Brain pericyte (primary cell): Measurements from ENCODE around the gene ZCCHC7.

Experiments
- DNase-seq: peaks from one replicate; pipeline ENCODE4 v3.0.0-alpha.2; 2012; ENCODE audit warnings: low read depth, low spot score

Gene ZCCHC7

GRCh38 chr9:37405350-37405749 lies 285.0 kb downstream of the ZCCHC7 start:
- no peak for DNase-seq

- no peak for DNase-seq
Observed at GRCh38 chr9:37405764-37406380, 285.5 kb downstream of the ZCCHC7 start.

- no peak for DNase-seq
Observed at GRCh38 chr9:37406603-37407401, 286.4 kb downstream of the ZCCHC7 start.

- no peak for DNase-seq
Observed at GRCh38 chr9:37407468-37407867, 287.1 kb downstream of the ZCCHC7 start.
